K562 (cell line): ENCODE data around the gene NR6A1. TPM values are rescaled to one million over a fixed set of nuclear protein-coding genes. Genes with fewer than 3 reads are reported as not detected.

ENCODE experiments used
- ATAC-seq: fragments of 200-7000 bp; cut with Tn5 transposase; 3 replicates; pipeline ENCODE4 v1.9.1; 2020; ENCODE audit warnings: moderate library complexity
- BruUV-seq: library from RNA; stranded (reverse); fragments of 400-500 nt; replicated peaks from 2 replicates; lab custom pipeline; 2021; lab: Mats Ljungman, UMichigan
- CTCF ChIA-PET: fragments of 300-600 bp; formaldehyde crosslinking; extraction: SDS; loops from one replicate; lab custom pipeline; 2021; ENCODE audit warnings: low intra/inter-chr PET ratio; lab: Yijun Ruan, JAX
- POLR2A ChIA-PET: fragments of 300-600, 350-650 bp; sonication (Branson Sonifier 250); formaldehyde crosslinking; extraction: SDS; loops from one replicate; lab custom pipeline; 2021; ENCODE audit warnings: antibody characterized with exemption, inconsistent platforms; lab: Yijun Ruan, JAX
- DNase-seq, 4 experiments: peaks; one replicate each; pipeline versions ENCODE4 v3.0.0 to v3.0.0-alpha.2; 2011 to 2018; ENCODE audit warnings: low spot score in 3 of 4, mixed read lengths in 3 of 4; ENCODE audit errors: extremely low read depth in 1 of 4
- FAIRE-seq: peaks from 2 replicates; lab custom pipeline; 2011; peaks lifted over from hg19 to GRCh38; lab: Jason Lieb, UNC
- H2AFZ ChIP-seq: 2 replicates; pipeline ENCODE4 v1.6.0; 2011; ENCODE audit warnings: low read depth, low read length, control low read depth, inconsistent platforms
- H3K27ac ChIP-seq: fragments of 200-600 bp; 3 replicates; pipeline ENCODE4 v1.8.0; 2011; ENCODE audit warnings: low read depth, mild to moderate bottlenecking, control low read depth, inconsistent platforms, low read length, moderate library complexity, mixed read lengths; ENCODE audit errors: extremely low read depth
- H3K27me3 ChIP-seq, 2 experiments: fragments of 300-600 bp in 1 of 2; 2 replicates in 1 of 2; 3 replicates in 1 of 2; pipeline versions ENCODE4 v1.6.0 to v1.8.0; 2011; ENCODE audit warnings: inconsistent platforms in 2 of 2, low read length in 2 of 2, mild to moderate bottlenecking in 1 of 2, mixed read lengths in 1 of 2, moderate library complexity in 1 of 2; ENCODE audit not compliant: control insufficient read depth in 2 of 2, insufficient read depth in 2 of 2
- H3K36me3 ChIP-seq: fragments of 300-600 bp; 3 replicates; pipeline ENCODE4 v1.8.0; 2011; ENCODE audit warnings: mild to moderate bottlenecking, low read length, inconsistent platforms; ENCODE audit not compliant: control insufficient read depth, insufficient read depth
- H3K4me1 ChIP-seq, 2 experiments: fragments of 200-600 bp in 1 of 2; replicated peaks in 1 of 2; 2 replicates in 1 of 2; 3 replicates in 1 of 2; pipeline versions ENCODE4 v1.5.1 to v1.8.0; 2011; ENCODE audit warnings: inconsistent platforms in 2 of 2, low read length in 2 of 2, mild to moderate bottlenecking in 1 of 2, mixed read lengths in 1 of 2, moderate library complexity in 1 of 2; ENCODE audit not compliant: control insufficient read depth in 2 of 2, insufficient read depth in 2 of 2
- H3K4me2 ChIP-seq: 2 replicates; pipeline ENCODE4 v1.6.1; 2011; ENCODE audit warnings: low read length, control low read depth, inconsistent platforms, mixed read lengths; ENCODE audit not compliant: insufficient read depth
- H3K4me3 ChIP-seq: fragments of 200-600 bp; sonication (generic), shearing (Covaris generic); 2 replicates; pipeline ENCODE4 v1.5.1; 2016; ENCODE audit warnings: control low read depth, inconsistent platforms
- H3K79me2 ChIP-seq: fragments of 200-600 bp; 3 replicates; pipeline ENCODE4 v1.8.0; 2011; ENCODE audit warnings: low read length, inconsistent platforms; ENCODE audit not compliant: control insufficient read depth, insufficient read depth
- H3K9ac ChIP-seq, 2 experiments: 2 replicates each; pipeline versions ENCODE4 v1.6.0 to v1.6.1; 2011; ENCODE audit warnings: low read depth in 2 of 2, low read length in 2 of 2, control low read depth in 1 of 2, inconsistent platforms in 1 of 2, mild to moderate bottlenecking in 1 of 2, mixed read lengths in 1 of 2; ENCODE audit not compliant: insufficient read depth in 1 of 2
- H3K9me1 ChIP-seq: one replicate; pipeline ENCODE4 v1.6.0; 2011; ENCODE audit warnings: inconsistent platforms, mild to moderate bottlenecking, low read length, moderate library complexity; ENCODE audit not compliant: control insufficient read depth, insufficient read depth
- H3K9me3 ChIP-seq: replicated peaks from 2 replicates; pipeline ENCODE4 v1.5.1; 2011; ENCODE audit warnings: low read depth, low read length, inconsistent platforms; ENCODE audit not compliant: control insufficient read depth, insufficient read depth
- H4K20me1 ChIP-seq: replicated peaks from 2 replicates; pipeline ENCODE4 v1.6.1; 2011; ENCODE audit warnings: low read length, inconsistent platforms, mixed read lengths; ENCODE audit not compliant: control insufficient read depth, insufficient read depth
- CREBBP ChIP-seq: IDR thresholded peaks from one replicate; pipeline ENCODE4 v1.6.1; 2012; ENCODE audit warnings: low read depth, mild to moderate bottlenecking, control low read depth, inconsistent platforms, low read length
- HBP1 ChIP-seq: fragments of 450-650 bp; formaldehyde crosslinking; IDR thresholded peaks from 2 replicates; pipeline ENCODE4 v1.4.0; 2022; ENCODE audit warnings: missing genetic modification characterization
- KDM5B ChIP-seq: fragments of 200-600 bp; sonication (generic); IDR thresholded peaks from 2 replicates; pipeline ENCODE4 v1.6.1; 2012; ENCODE audit warnings: low read depth, mild to moderate bottlenecking, moderate library complexity, low read length, control low read depth, inconsistent platforms; ENCODE audit not compliant: insufficient replicate concordance
- POLR3A ChIP-seq: IDR thresholded peaks from 2 replicates; pipeline ENCODE4 v1.6.1; 2011; ENCODE audit warnings: borderline replicate concordance, mild to moderate bottlenecking, moderate library complexity; ENCODE audit not compliant: insufficient read length, insufficient read depth; ENCODE audit errors: extremely low read depth
- TAF9B ChIP-seq: fragments of 450-650 bp; IDR thresholded peaks from 2 replicates; pipeline ENCODE4 v1.6.1; 2018; ENCODE audit warnings: mild to moderate bottlenecking; ENCODE audit not compliant: partially characterized antibody
- ZNF217 ChIP-seq: sonication (generic); formaldehyde crosslinking; IDR thresholded peaks from 2 replicates; pipeline ENCODE4 v1.8.0; 2022; ENCODE audit warnings: mild to moderate bottlenecking, missing genetic modification reagents
- WGBS: fragments of 100-300 bp; shearing (Covaris generic); methylation state at CpG from one replicate; pipeline ENCODE4 v1.1.6; 2016; ENCODE audit warnings: low coverage, mixed read lengths; ENCODE audit not compliant: insufficient coverage; ENCODE audit errors: missing lambda C conversion rate; 5-methylcytosine and 5-hydroxymethylcytosine counted together
- in situ Hi-C: fragments of 300-500 bp; cut with MboI; formaldehyde crosslinking; loops from 4 replicates; pipeline ENCODE4 v1.15.0; 2018; ENCODE audit warnings: inconsistent platforms, mixed read lengths
- intact Hi-C: fragments of 100-400 bp; cut with micrococcal nuclease; formaldehyde crosslinking; loops from 2 replicates; pipeline ENCODE4 v1.14.2; 2022
- polyA plus RNA-seq, 8 experiments: library from polyadenylated mRNA; depleted of rRNA in 4 of 8; stranded (reverse) in 5 of 8; unstranded in 3 of 8; fragments of >200 nt; fragmentation: Nextera tagmentation in 2 of 8; fragmentation: Illumina TruSeq in 1 of 8; extraction: Ambion mirVana in 2 of 8; extraction: Trizol in 1 of 8; gene quantifications; 2 replicates each; pipeline versions ENCODE4 v1.2.1 to v1.2.3, GENCODE V29; 2011 to 2014; ENCODE audit warnings: inconsistent platforms in 1 of 8, missing spikeins in 1 of 8
- total RNA-seq, 7 experiments: library from RNA; depleted of rRNA in 6 of 7; stranded (reverse); fragments of >200 nt in 6 of 7; fragmentation: Illumina TruSeq in 2 of 7; extraction: Trizol in 2 of 7; gene quantifications; 2 replicates each; pipeline versions ENCODE4 v1.2.1 to v1.2.3, GENCODE V29; 2011 to 2021; ENCODE audit warnings: low replicate concordance in 1 of 7

NR6A1 gene
- total and polyA plus RNA-seq, 9 of the 15 experiments (the other 6 are each of a cell fraction or from before 2014, with no cell fraction given) = 9.7 to 55.4 (median 28.3) TPM

- WGBS = 91% methylated on average over 7 of the region's 7 CpGs
- peaks cover 43% of the 10 kb centered on the region for H3K36me3 ChIP-seq
- no peak overlapping the region for H3K4me3 ChIP-seq
- no peaks in the 10 kb centered on the region for H3K9me3 ChIP-seq
- H3K4me2 ChIP-seq = no peak overlapping the region
- DNase-seq (no peak), ATAC-seq (no peak), FAIRE-seq (no peak)
- no peaks in the 10 kb centered on the region for H3K79me2 ChIP-seq
- no peaks in the 10 kb centered on the region; a peak in 1 of 5 replicates for H3K4me1 ChIP-seq
- H3K9me1 ChIP-seq = no peaks in the 10 kb centered on the region
- no peak for TF ChIP-seq ZNF217 (CRISPR knock-in tag)
- no peak for TF ChIP-seq CREBBP
- TF ChIP-seq KDM5B = no peak
- TF ChIP-seq POLR3A = no peak
- TF ChIP-seq HBP1 = no peak
- TF ChIP-seq TAF9B = no peak
- H4K20me1 ChIP-seq = no peaks in the 10 kb centered on the region
- no peak overlapping the region for H3K9ac ChIP-seq
- H2AFZ ChIP-seq = no peak overlapping the region
- no TSS peak for BruUV-seq
- ChIA-PET POLR2A (no interaction called here), CTCF (no interaction called here)
- no peak overlapping the region for H3K27ac ChIP-seq
- no peaks in the 10 kb centered on the region for H3K27me3 ChIP-seq
- in situ Hi-C loops = no loop called here
- intact Hi-C loops = no loop called here
Observed at GRCh38 chr9:124520206-124520596, 250.9 kb downstream of the NR6A1 start.
